Metanephros (tissue), 1 donor: Measurements from ENCODE around the gene PRRX1. TPM values are rescaled to one million over a fixed set of nuclear protein-coding genes. Genes with fewer than 3 reads are reported as not detected.

Experiments used
- total RNA-seq: library from RNA; depleted of rRNA; stranded (reverse); fragments of >200 nt; gene quantifications from one replicate; pipeline ENCODE4 v1.2.3, GENCODE V29; 2014

The PRRX1 gene
- total RNA-seq: 33.0 TPM

GRCh38 chr1:170664093-170664827 is at the start of gene PRRX1:
TSS of gene PRRX1 (plus strand) at chr1:170664131. CDS start at chr1:170664219, 88 bp downstream.

Other genes starting within 250 kb of the PRRX1 start
- 11.3 TPM for gene GORAB, start 132.0 kb upstream of the PRRX1 start, total RNA-seq